Activated CD4-positive, alpha-beta T cell treated with anti-CD3 and anti-CD28 coated beads for 24 hours (primary cell): ENCODE data around the gene WDCP.
"Not testable (repeated sequence)": the region's sequence is repeated elsewhere in the genome, so short reads cannot be mapped to it uniquely, and the experiment has no call there.

Experiments
- DNase-seq, 2 donors: peaks; one replicate each; pipeline ENCODE4 v3.0.0-alpha.2; 2020; ENCODE audit warnings: low read depth in 2 of 2

The WDCP gene

GRCh38 chr2:24065341-24065740 lies 18.1 kb upstream of the WDCP start:
- DNase-seq, result no peak

- no peak for DNase-seq
Observed at GRCh38 chr2:24058564-24059271, 11.5 kb upstream of the WDCP start.

GRCh38 chr2:24055750-24056149 lies 8.6 kb upstream of the WDCP start:
- DNase-seq, result no peak

- no peak for DNase-seq
Observed at GRCh38 chr2:24054366-24055010, 7.3 kb upstream of the WDCP start.

- DNase-seq, result no peak
Observed at GRCh38 chr2:24052951-24053350, 5.8 kb upstream of the WDCP start.

GRCh38 chr2:24051833-24052232 lies 4.6 kb upstream of the WDCP start:
- DNase-seq, result no peak

- DNase-seq, result no peak
Observed at GRCh38 chr2:24050041-24050979, 3.1 kb upstream of the WDCP start.

GRCh38 chr2:24049485-24050021 lies 2.4 kb upstream of the WDCP start, which contains the start of gene FKBP1B:
TSS of gene FKBP1B (plus strand) at chr2:24049741. CDS start at chr2:24049850, 109 bp downstream.
- DNase-seq, result peak in 1 of 2 donors; percentile 48

- no peak for DNase-seq
Observed at GRCh38 chr2:24048769-24049484, 1.7 kb upstream of the WDCP start.

GRCh38 chr2:24047703-24048033 lies 477 bp upstream of the WDCP start:
- no peak for DNase-seq

- no peak for DNase-seq
Observed at GRCh38 chr2:24046599-24046929, 627 bp downstream of the WDCP start.

GRCh38 chr2:24045511-24046508 lies 1.4 kb downstream of the WDCP start:
- no peak for DNase-seq

GRCh38 chr2:24043133-24043532 lies 4.1 kb downstream of the WDCP start:
- DNase-seq, result not testable (repeated sequence)

GRCh38 chr2:24040511-24040910 lies 6.7 kb downstream of the WDCP start:
- DNase-seq, result no peak

GRCh38 chr2:24038786-24039499 lies 8.2 kb downstream of the WDCP start:
- DNase-seq, result no peak

GRCh38 chr2:24026233-24026632 lies 21.0 kb downstream of the WDCP start:
- DNase-seq, result no peak

- DNase-seq, result no peak
Observed at GRCh38 chr2:24024996-24025663, 22.1 kb downstream of the WDCP start.

- DNase-seq, result no peak
Observed at GRCh38 chr2:24024018-24024417, 23.2 kb downstream of the WDCP start.

GRCh38 chr2:24022975-24023575 lies 24.1 kb downstream of the WDCP start:
- no peak for DNase-seq
